Lower leg skin (tissue), 4 donors: Measurements from ENCODE around the gene TAS1R1. TPM values are rescaled to one million over a fixed set of nuclear protein-coding genes. Genes with fewer than 3 reads are reported as not detected.
"Not testable (repeated sequence)": the region's sequence is repeated elsewhere in the genome, so short reads cannot be mapped to it uniquely, and the experiment has no call there.

Experiments used
- DNase-seq, 2 donors: peaks; one replicate each; pipeline ENCODE4 v3.0.0-alpha.2; 2019; ENCODE audit warnings: low spot score in 2 of 2
- H3K4me3 ChIP-seq: fragments of 200-600 bp; sonication (generic); 2 replicates; pipeline ENCODE4 v1.5.1; 2017; ENCODE audit warnings: mild to moderate bottlenecking, low read depth; ENCODE audit not compliant: poor library complexity, severe bottlenecking
- CTCF ChIP-seq, 3 donors: fragments of 450-650 bp; IDR thresholded peaks; one replicate each; pipeline ENCODE4 v1.5.1; 2016; ENCODE audit warnings: antibody characterized with exemption in 3 of 3, mild to moderate bottlenecking in 3 of 3, moderate library complexity in 2 of 3
- POLR2A ChIP-seq, 2 donors: fragments of 450-650 bp; IDR thresholded peaks; one replicate each; pipeline ENCODE4 v1.6.1; 2016 to 2017; ENCODE audit warnings: antibody characterized with exemption in 2 of 2, mild to moderate bottlenecking in 1 of 2, moderate library complexity in 1 of 2
- WGBS, 2 donors: methylation state at CpG; one replicate each; pipeline ENCODE4 v1.1.5; 2018; 5-methylcytosine and 5-hydroxymethylcytosine counted together
- intact Hi-C: fragments of 100-400 bp; cut with DNase I; formaldehyde crosslinking; loops from one replicate; pipeline ENCODE4 v1.15.0; 2023; ENCODE audit warnings: low total_unique reads
- total RNA-seq, 4 donors: library from RNA; depleted of rRNA; stranded (reverse); fragments of >200 nt; gene quantifications; one replicate each; pipeline ENCODE4 v1.1.0, GENCODE V29; 2016

Gene TAS1R1
- total RNA-seq, 4 donors from 2014 or later, result 0.27 to 0.39 TPM; not detected in 2

- TF ChIP-seq POLR2A (IDR thresholded peaks at IDR 0.05), result no peak
- TF ChIP-seq CTCF (IDR thresholded peaks at IDR 0.05), result no peak
- H3K4me3 ChIP-seq, result no peak overlapping the region
- intact Hi-C loops, result no loop called here
- no peak for DNase-seq
- 53 to 54% methylated on average over 5 of the region's 5 CpGs for WGBS, 2 donors
Measured at GRCh38 chr1:6546326-6546725, 8.8 kb upstream of the TAS1R1 start.

- WGBS, 2 donors, result 49 to 55% methylated on average over 4 of the region's 4 CpGs
- TF ChIP-seq POLR2A (IDR thresholded peaks at IDR 0.05), result no peak
- no peak for TF ChIP-seq CTCF (IDR thresholded peaks at IDR 0.05)
- no peak for DNase-seq
- intact Hi-C loops, result no loop called here
- no peak overlapping the region for H3K4me3 ChIP-seq
Measured at GRCh38 chr1:6547301-6547700, 7.8 kb upstream of the TAS1R1 start.

GRCh38 chr1:6554031-6554906 is 838 bp upstream of the TAS1R1 start, which contains the start of gene NOL9:
Gene NOL9 (minus strand): TSS chr1:6554513. CDS start chr1:6554502, 11 bp downstream.
- DNase-seq, result peak; percentile 91 to 99
- 2 to 4% methylated on average over 20 to 39 of the region's 87 CpGs for WGBS, 2 donors
- intact Hi-C loops, result no loop called here
- no peak for TF ChIP-seq POLR2A (IDR thresholded peaks at IDR 0.05)
- peak in 2 of 3 donors; percentile 18 to 88 for TF ChIP-seq CTCF (IDR thresholded peaks at IDR 0.05)
- H3K4me3 ChIP-seq, result peak within 1 kb of the TSS; percentile 89

- WGBS, 2 donors, result 82 to 100% methylated on average over 1 of the region's 1 CpG
- intact Hi-C loops, result no loop called here
- DNase-seq, result no peak
Measured at GRCh38 chr1:6557597-6557996, 2.5 kb downstream of the TAS1R1 start.

GRCh38 chr1:6559161-6559560 is 4.1 kb downstream of the TAS1R1 start:
- WGBS, 2 donors, result 79 to 81% methylated on average over 11 of the region's 11 CpGs
- intact Hi-C loops, H3K4me3 ChIP-seq, DNase-seq: not testable (repeated sequence)

More at GRCh38 chr1:6557597-6557996, 2.5 kb downstream of the TAS1R1 start:
- H3K4me3 ChIP-seq, result no peak overlapping the region
- no peak for TF ChIP-seq CTCF (IDR thresholded peaks at IDR 0.05)
- no peak for TF ChIP-seq POLR2A (IDR thresholded peaks at IDR 0.05)

GRCh38 chr1:6560267-6560666 is 5.2 kb downstream of the TAS1R1 start:
- intact Hi-C loops, result no loop called here
- no peak for TF ChIP-seq POLR2A (IDR thresholded peaks at IDR 0.05)
- TF ChIP-seq CTCF (IDR thresholded peaks at IDR 0.05), result no peak
- DNase-seq, result no peak
- WGBS, 2 donors, result 64 to 65% methylated on average over 9 of the region's 9 CpGs
- H3K4me3 ChIP-seq, result no peak overlapping the region
